ENCODE results near the gene CHD6. TPM values are rescaled to one million over a fixed set of nuclear protein-coding genes. Genes with fewer than 3 reads are reported as not detected.

CHD6 gene
- polyA plus RNA-seq, 1 donor (not counting 4 experiments of a cell fraction or from before 2014, with no cell fraction given): 6.8 TPM

DNA sequence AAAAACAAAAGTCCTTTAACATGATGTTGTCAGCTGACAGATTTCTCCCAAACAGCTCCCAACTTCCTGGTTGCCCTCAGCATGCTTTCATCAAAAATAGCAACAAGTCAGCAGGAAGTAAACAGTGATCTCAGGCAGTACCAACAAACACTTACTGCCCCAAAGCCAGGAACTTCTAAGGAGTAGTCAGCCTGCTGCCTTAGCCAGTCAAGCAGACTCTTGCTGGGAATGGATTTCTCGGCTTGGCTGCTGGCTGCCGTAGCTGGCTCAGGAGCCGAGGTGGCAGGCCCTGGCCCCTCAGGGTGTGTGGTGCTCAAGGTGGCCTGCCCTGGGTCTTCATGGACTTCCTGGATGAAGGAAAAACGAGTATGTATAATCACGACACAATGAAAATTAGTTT, 205.0 kb downstream of the CHD6 start:
- Histone ChIP-seq H3K79me2 (ENCODE audit: control insufficient read depth, insufficient read depth, low read length) (no peaks in the 10 kb centered on the region), H3K36me3 (ENCODE audit: control insufficient read depth in 2 of 2, extremely low read depth in 1 of 2, insufficient read depth in 2 of 2, low read length in 2 of 2) (peaks cover 8 to 26% of the 10 kb centered on the region in 2 experiments), H3K4me3 (ENCODE audit: control insufficient read depth in 2 of 3, extremely low read depth in 1 of 3, insufficient read depth in 2 of 3, low read depth in 1 of 3, low read length in 3 of 3) (no peak overlapping the region), H2AFZ (ENCODE audit: control insufficient read depth, low read length) (no peak overlapping the region), H4K20me1 (ENCODE audit: control insufficient read depth, extremely low read depth, insufficient read depth, low read length) (no peaks in the 10 kb centered on the region), H3K9ac (ENCODE audit: control insufficient read depth, extremely low read depth, insufficient read depth, low read length) (no peak overlapping the region), H3K9me1 (ENCODE audit: control insufficient read depth, extremely low read depth, insufficient read depth, low read length) (no peaks in the 10 kb centered on the region), H3K4me1 (ENCODE audit: control insufficient read depth, extremely low read depth, insufficient read depth, low read length) (no peaks in the 10 kb centered on the region), H3K27ac (ENCODE audit: control insufficient read depth, insufficient read depth, low read length) (no peak overlapping the region), H3K4me2 (ENCODE audit: control insufficient read depth, extremely low read depth, insufficient read depth, low read depth, low read length) (no peak overlapping the region), H3K9me3 (ENCODE audit: control insufficient read depth, low read depth, low read length) (no peaks in the 10 kb centered on the region), H3K27me3 (ENCODE audit: control insufficient read depth, extremely low read depth, insufficient read depth, low read length) (no peaks in the 10 kb centered on the region)
- no peak for FAIRE-seq
- no peak for DNase-seq (ENCODE audit: low read depth, low spot score)
- TF ChIP-seq, protein P1, sequence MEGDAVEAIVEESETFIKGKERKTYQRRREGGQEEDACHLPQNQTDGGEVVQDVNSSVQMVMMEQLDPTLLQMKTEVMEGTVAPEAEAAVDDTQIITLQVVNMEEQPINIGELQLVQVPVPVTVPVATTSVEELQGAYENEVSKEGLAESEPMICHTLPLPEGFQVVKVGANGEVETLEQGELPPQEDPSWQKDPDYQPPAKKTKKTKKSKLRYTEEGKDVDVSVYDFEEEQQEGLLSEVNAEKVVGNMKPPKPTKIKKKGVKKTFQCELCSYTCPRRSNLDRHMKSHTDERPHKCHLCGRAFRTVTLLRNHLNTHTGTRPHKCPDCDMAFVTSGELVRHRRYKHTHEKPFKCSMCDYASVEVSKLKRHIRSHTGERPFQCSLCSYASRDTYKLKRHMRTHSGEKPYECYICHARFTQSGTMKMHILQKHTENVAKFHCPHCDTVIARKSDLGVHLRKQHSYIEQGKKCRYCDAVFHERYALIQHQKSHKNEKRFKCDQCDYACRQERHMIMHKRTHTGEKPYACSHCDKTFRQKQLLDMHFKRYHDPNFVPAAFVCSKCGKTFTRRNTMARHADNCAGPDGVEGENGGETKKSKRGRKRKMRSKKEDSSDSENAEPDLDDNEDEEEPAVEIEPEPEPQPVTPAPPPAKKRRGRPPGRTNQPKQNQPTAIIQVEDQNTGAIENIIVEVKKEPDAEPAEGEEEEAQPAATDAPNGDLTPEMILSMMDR (optimal IDR thresholded peaks at IDR 0.05 in 1 of 3, IDR thresholded peaks at IDR 0.05 in 1 of 3, conservative IDR thresholded peaks at IDR 0.05 in 1 of 3; ENCODE audit: extremely low read depth in 1 of 3, insufficient read depth in 2 of 3, low read length in 3 of 3): no peak
- no peak for TF ChIP-seq EZH2 (IDR thresholded peaks at IDR 0.05; ENCODE audit: low read length)
- dilution Hi-C loops (cut with MboI; ENCODE audit: extremely low pct_ligation_motif_present, low sequenced_read_pairs): no loop called here

DNA sequence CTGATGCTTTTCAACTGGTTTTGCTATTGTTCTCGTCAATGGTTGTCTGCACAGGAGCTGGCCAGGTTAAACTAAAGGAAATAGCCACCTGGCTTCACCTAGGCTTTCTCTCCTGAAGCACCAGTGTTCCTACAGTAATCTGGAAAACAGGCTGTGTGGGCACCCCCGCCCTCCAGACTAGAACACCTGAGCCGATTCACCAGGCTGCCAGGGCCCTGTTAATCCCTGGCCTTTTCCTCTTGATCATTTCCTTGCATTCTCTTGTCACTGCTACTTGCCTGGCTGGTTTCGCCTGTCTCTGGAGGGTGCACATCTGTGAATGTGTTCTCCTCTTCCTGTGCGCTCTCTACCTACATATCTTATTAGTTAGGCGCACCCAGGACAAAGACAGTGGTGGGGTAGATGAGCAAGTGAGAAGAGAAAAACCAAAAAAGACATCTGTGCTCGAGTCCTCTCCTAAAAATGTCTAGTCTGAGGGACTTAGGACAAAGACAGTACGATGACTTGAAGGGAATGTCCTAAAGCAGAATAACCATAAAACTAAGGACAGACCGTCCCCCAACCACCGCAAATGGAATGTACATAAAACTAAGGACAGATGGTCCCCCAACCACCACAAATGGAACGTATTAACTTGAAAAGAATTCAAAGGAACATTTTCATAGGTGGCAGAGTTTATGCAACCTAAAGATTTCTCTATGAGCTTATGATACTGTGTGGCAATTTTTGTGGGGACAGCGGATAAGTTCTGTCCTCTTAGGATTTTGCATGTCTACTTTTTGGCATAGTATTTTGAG, 205.7 kb downstream of the CHD6 start:
- H4K20me1 ChIP-seq (ENCODE audit: control insufficient read depth, extremely low read depth, insufficient read depth, low read length): no peaks in the 10 kb centered on the region
- FAIRE-seq (no peak), DNase-seq (ENCODE audit: low read depth, low spot score) (no peak)
- no peak overlapping the region for H3K4me3 ChIP-seq (ENCODE audit: control insufficient read depth in 2 of 3, extremely low read depth in 1 of 3, insufficient read depth in 2 of 3, low read depth in 1 of 3, low read length in 3 of 3)
- TF ChIP-seq, protein P1 (optimal IDR thresholded peaks at IDR 0.05 in 1 of 3, IDR thresholded peaks at IDR 0.05 in 1 of 3, conservative IDR thresholded peaks at IDR 0.05 in 1 of 3; ENCODE audit: extremely low read depth in 1 of 3, insufficient read depth in 2 of 3, low read length in 3 of 3): no peak
- no peak for TF ChIP-seq EZH2 (IDR thresholded peaks at IDR 0.05; ENCODE audit: low read length)
- no peaks in the 10 kb centered on the region for H3K9me3 ChIP-seq (ENCODE audit: control insufficient read depth, low read depth, low read length)
- H3K36me3 ChIP-seq (ENCODE audit: control insufficient read depth in 2 of 2, extremely low read depth in 1 of 2, insufficient read depth in 2 of 2, low read length in 2 of 2): peaks cover 8 to 28% of the 10 kb centered on the region in 2 experiments
- H3K9ac ChIP-seq (ENCODE audit: control insufficient read depth, extremely low read depth, insufficient read depth, low read length): no peak overlapping the region
- no peaks in the 10 kb centered on the region for H3K4me1 ChIP-seq (ENCODE audit: control insufficient read depth, extremely low read depth, insufficient read depth, low read length)
- H3K4me2 ChIP-seq (ENCODE audit: control insufficient read depth, extremely low read depth, insufficient read depth, low read depth, low read length): no peak overlapping the region
- H3K79me2 ChIP-seq (ENCODE audit: control insufficient read depth, insufficient read depth, low read length): no peaks in the 10 kb centered on the region
- dilution Hi-C loops (cut with MboI; ENCODE audit: extremely low pct_ligation_motif_present, low sequenced_read_pairs): no loop called here
- no peak overlapping the region for H2AFZ ChIP-seq (ENCODE audit: control insufficient read depth, low read length)
- no peak overlapping the region for H3K27ac ChIP-seq (ENCODE audit: control insufficient read depth, insufficient read depth, low read length)
- no peaks in the 10 kb centered on the region for H3K9me1 ChIP-seq (ENCODE audit: control insufficient read depth, extremely low read depth, insufficient read depth, low read length)
- H3K27me3 ChIP-seq (ENCODE audit: control insufficient read depth, extremely low read depth, insufficient read depth, low read length): no peaks in the 10 kb centered on the region

Data from keratinocyte (primary cell).